ENCODE measurements around the gene FAM184A. TPM values are rescaled to one million over a fixed set of nuclear protein-coding genes. Genes with fewer than 3 reads are reported as not detected.

The FAM184A gene
- total and polyA plus RNA-seq, 2 of the 8 experiments (the other 6 are each of a cell fraction or from before 2014, with no cell fraction given): 6.3 to 11.3 TPM

- no peak for TF ChIP-seq CHD7 (IDR thresholded peaks at IDR 0.05; ENCODE audit: insufficient replicate concordance, low read length)
- TF ChIP-seq SP2 (IDR thresholded peaks at IDR 0.05; ENCODE audit: low read length): no peak
- no peak for TF ChIP-seq RAD21 (IDR thresholded peaks at IDR 0.05 in 1 of 2, conservative IDR thresholded peaks at IDR 0.05 in 1 of 2; ENCODE audit: low read depth in 2 of 2, low read length in 2 of 2)
- TF ChIP-seq CTCF (IDR thresholded peaks at IDR 0.05; ENCODE audit: control extremely low read depth in 1 of 3, insufficient read depth in 1 of 3, low read depth in 1 of 3, low read length in 3 of 3): no peak
- no peak for TF ChIP-seq GTF2F1 (IDR thresholded peaks at IDR 0.05; ENCODE audit: borderline replicate concordance, low read depth, low read length)
- no peak for TF ChIP-seq TAF7 (optimal IDR thresholded peaks at IDR 0.05; ENCODE audit: borderline replicate concordance, low read depth, low read length)
- TF ChIP-seq EP300 (IDR thresholded peaks at IDR 0.05; ENCODE audit: borderline replicate concordance in 1 of 2, low read depth in 2 of 2, low read length in 2 of 2): no peak
- no peak for TF ChIP-seq JUN (IDR thresholded peaks at IDR 0.05; ENCODE audit: low read depth, low read length)
Measured at GRCh38 chr6:119037264-119037663, 41.2 kb downstream of the FAM184A start (continued).
